Neuronal stem cell (in vitro differentiated cells): ENCODE data around the gene CFAP61.
"Not testable (repeated sequence)": the region's sequence is repeated elsewhere in the genome, so short reads cannot be mapped to it uniquely, and the experiment has no call there.

ENCODE experiments used
- DNase-seq: peaks from one replicate; pipeline ENCODE4 v3.0.0-alpha.2; 2013; ENCODE audit warnings: low spot score
- H2AFZ ChIP-seq: one replicate; pipeline ENCODE4 v1.6.1; 2013; ENCODE audit warnings: mild to moderate bottlenecking, low read length, inconsistent platforms
- H2AK5ac ChIP-seq: 2 replicates; pipeline ENCODE4 v1.6.1; 2013; ENCODE audit warnings: low read depth, mild to moderate bottlenecking, inconsistent platforms, low read length, moderate library complexity, mixed read lengths
- H2BK120ac ChIP-seq: 2 replicates; pipeline ENCODE4 v1.6.1; 2013; ENCODE audit warnings: low read depth, mild to moderate bottlenecking, inconsistent platforms, low read length, moderate library complexity, mixed read lengths
- H2BK12ac ChIP-seq: one replicate; pipeline ENCODE4 v1.6.1; 2013; ENCODE audit warnings: low read length, inconsistent platforms
- H2BK15ac ChIP-seq: 2 replicates; pipeline ENCODE4 v1.6.1; 2013; ENCODE audit warnings: mild to moderate bottlenecking, low read length, inconsistent platforms, mixed read lengths
- H2BK5ac ChIP-seq: one replicate; pipeline ENCODE4 v1.6.1; 2013; ENCODE audit warnings: inconsistent platforms, mild to moderate bottlenecking, low read length, moderate library complexity
- H3K14ac ChIP-seq: one replicate; pipeline ENCODE4 v1.6.1; 2013; ENCODE audit warnings: low read length, inconsistent platforms
- H3K18ac ChIP-seq: 2 replicates; pipeline ENCODE4 v1.6.1; 2013; ENCODE audit warnings: low read length, inconsistent platforms
- H3K23ac ChIP-seq: 2 replicates; pipeline ENCODE4 v1.6.1; 2013; ENCODE audit warnings: low read depth, mild to moderate bottlenecking, mixed read lengths, low read length, inconsistent platforms; ENCODE audit not compliant: poor library complexity
- H3K27ac ChIP-seq: replicated peaks from 3 replicates; pipeline ENCODE4 v1.5.1; 2013; ENCODE audit warnings: low read length, inconsistent platforms
- H3K27me3 ChIP-seq, 3 experiments: 2 replicates each; pipeline ENCODE4 v1.6.1; 2013; ENCODE audit warnings: low read length in 3 of 3, mild to moderate bottlenecking in 2 of 3, inconsistent platforms in 1 of 3, low read depth in 1 of 3, mixed read lengths in 1 of 3, moderate library complexity in 1 of 3; ENCODE audit not compliant: control insufficient read depth in 3 of 3, insufficient read depth in 3 of 3
- H3K36me3 ChIP-seq, 2 donors: replicated peaks in 1 of 2; 2 replicates each; pipeline ENCODE4 v1.6.1; 2013; ENCODE audit warnings: low read length in 2 of 2; ENCODE audit not compliant: control insufficient read depth in 2 of 2, insufficient read depth in 2 of 2
- H3K4ac ChIP-seq: 2 replicates; pipeline ENCODE4 v1.6.1; 2013; ENCODE audit warnings: inconsistent platforms, mild to moderate bottlenecking, low read length, moderate library complexity
- H3K4me1 ChIP-seq, 2 donors: 1 replicate in 1 of 2; 2 replicates in 1 of 2; pipeline ENCODE4 v1.6.1; 2013; ENCODE audit warnings: low read length in 2 of 2, low read depth in 1 of 2; ENCODE audit not compliant: control insufficient read depth in 2 of 2, insufficient read depth in 1 of 2
- H3K4me2 ChIP-seq: one replicate; pipeline ENCODE4 v1.6.1; 2013; ENCODE audit warnings: mild to moderate bottlenecking, low read length, inconsistent platforms; ENCODE audit not compliant: insufficient read depth, poor library complexity, severe bottlenecking
- H3K4me3 ChIP-seq, 2 donors: 2 replicates each; pipeline ENCODE4 v1.5.1; 2013; ENCODE audit warnings: low read length in 2 of 2, mild to moderate bottlenecking in 2 of 2, inconsistent platforms in 1 of 2, moderate library complexity in 1 of 2
- H3K79me1 ChIP-seq: one replicate; pipeline ENCODE4 v1.6.1; 2013; ENCODE audit warnings: low read depth, mild to moderate bottlenecking, inconsistent platforms, low read length, moderate library complexity
- H3K9ac ChIP-seq: one replicate; pipeline ENCODE4 v1.6.1; 2013; ENCODE audit warnings: mild to moderate bottlenecking, low read depth, low read length, inconsistent platforms; ENCODE audit not compliant: poor library complexity
- H3K9me3 ChIP-seq, 2 donors: replicated peaks in 1 of 2; 2 replicates each; pipeline versions ENCODE3 to v1.6.1; 2013; ENCODE audit warnings: low read length in 2 of 2, mild to moderate bottlenecking in 2 of 2, inconsistent platforms in 1 of 2, low read depth in 1 of 2, mixed read lengths in 1 of 2, moderate library complexity in 1 of 2; ENCODE audit not compliant: control insufficient read depth in 2 of 2, insufficient read depth in 1 of 2
- H4K8ac ChIP-seq: one replicate; pipeline ENCODE4 v1.6.1; 2013; ENCODE audit warnings: low read depth, mild to moderate bottlenecking, inconsistent platforms, low read length, moderate library complexity
- H4K91ac ChIP-seq: one replicate; pipeline ENCODE4 v1.6.1; 2013; ENCODE audit warnings: low read length, low read depth, mild to moderate bottlenecking, inconsistent platforms; ENCODE audit not compliant: poor library complexity
- WGBS, 2 donors: extraction: QIAGEN DNeasy Blood & Tissue Kit; methylation state at CpG; one replicate each; pipeline ENCODE4 v1.1.7; 2013; ENCODE audit warnings: missing lambda C conversion rate in 2 of 2, mixed read lengths in 1 of 2; ENCODE audit not compliant: insufficient read length in 2 of 2, insufficient replicate concordance in 1 of 2; ENCODE audit errors: extremely low coverage in 2 of 2; 5-methylcytosine and 5-hydroxymethylcytosine counted together

CFAP61 gene

DNA sequence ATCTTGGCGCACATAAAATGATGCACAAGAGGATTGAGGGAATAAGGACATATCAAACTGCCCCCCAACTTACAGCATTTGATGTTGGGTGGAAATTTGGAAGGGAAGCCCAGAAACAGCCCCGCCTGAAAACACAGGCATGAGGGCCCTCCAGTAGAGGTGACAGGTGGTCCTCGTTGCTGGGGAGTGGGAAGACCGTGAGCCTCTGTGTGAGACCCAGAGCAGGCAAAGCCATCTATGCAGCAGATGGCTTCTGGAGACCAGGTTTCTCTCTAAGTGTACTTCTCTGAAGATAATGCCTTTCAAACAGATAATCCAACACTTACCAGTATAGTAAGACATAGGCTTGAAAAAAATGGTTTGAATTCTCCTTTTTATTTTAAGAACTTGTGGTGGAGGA, 183.3 kb downstream of the CFAP61 start:
- H4K91ac ChIP-seq = no peak overlapping the region
- H2BK120ac ChIP-seq = no peak overlapping the region
- no peak overlapping the region for H4K8ac ChIP-seq
- H3K9me3 ChIP-seq = no peaks in the 10 kb centered on the region
- no peak overlapping the region for H3K27ac ChIP-seq
- H3K9ac ChIP-seq = no peak overlapping the region
- no peak overlapping the region for H2BK5ac ChIP-seq
- no CpG with 5 or more reads among the region's 4 CpGs for WGBS, 2 donors
- no peak overlapping the region for H3K4me3 ChIP-seq
- H2BK12ac ChIP-seq = no peak overlapping the region
- no peak overlapping the region for H3K4ac ChIP-seq
- H3K4me2 ChIP-seq = no peak overlapping the region
- no peak overlapping the region for H2AK5ac ChIP-seq
- peaks cover 0 to 38% (median 0%) of the 10 kb centered on the region in 3 experiments for H3K27me3 ChIP-seq
- H3K14ac ChIP-seq = no peak overlapping the region
- H2BK15ac ChIP-seq = no peak overlapping the region
- peaks cover 0 to 4% of the 10 kb centered on the region in 2 donors for H3K4me1 ChIP-seq
- H3K36me3 ChIP-seq = no peaks in the 10 kb centered on the region
- no peak overlapping the region for H3K23ac ChIP-seq
- H2AFZ ChIP-seq = no peak overlapping the region
- no peak for DNase-seq
- no peak overlapping the region for H3K18ac ChIP-seq
- no peaks in the 10 kb centered on the region for H3K79me1 ChIP-seq

GRCh38 chr20:20237093-20237959, 185.0 kb downstream of the CFAP61 start:
- Histone ChIP-seq H3K4me3 (no peak overlapping the region), H2BK120ac (no peak overlapping the region), H3K18ac (peak overlapping the region; percentile 9), H3K4me1 (peaks cover 0 to 8% of the 10 kb centered on the region in 2 donors), H2BK5ac (no peak overlapping the region), H2BK15ac (no peak overlapping the region), H3K79me1 (no peaks in the 10 kb centered on the region), H3K4me2 (no peak overlapping the region), H2AFZ (peak overlapping the region; percentile 19), H3K9me3 (no peaks in the 10 kb centered on the region), H2BK12ac (no peak overlapping the region), H3K23ac (no peak overlapping the region), H3K27ac (no peak overlapping the region), H3K14ac (no peak overlapping the region), H4K8ac (no peak overlapping the region), H4K91ac (no peak overlapping the region), H2AK5ac (no peak overlapping the region), H3K27me3 (peaks cover 0 to 40% (median 0%) of the 10 kb centered on the region in 3 experiments), H3K36me3 (no peaks in the 10 kb centered on the region), H3K9ac (no peak overlapping the region), H3K4ac (no peak overlapping the region)
- DNase-seq = no peak
- no CpG with 5 or more reads among the region's 11 CpGs for WGBS, 2 donors

DNA sequence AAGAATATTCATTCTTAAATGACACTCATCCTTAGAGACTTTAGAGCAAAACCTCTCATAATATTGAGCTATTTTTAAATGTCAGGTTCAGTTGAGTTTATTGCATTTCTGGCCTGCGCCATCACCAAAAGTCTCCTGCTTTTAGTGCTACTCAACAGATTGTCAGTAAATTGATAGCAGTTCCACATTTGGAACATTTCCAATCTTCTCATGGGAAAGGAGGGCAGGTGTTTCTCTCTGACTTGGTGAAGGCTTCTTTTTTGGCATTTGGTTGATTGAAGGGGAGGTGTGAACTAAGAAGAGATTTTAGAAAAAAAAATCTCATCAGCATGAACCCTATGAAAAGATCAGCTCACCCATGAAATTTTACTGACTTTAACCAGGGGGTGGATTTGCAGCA, 189.6 kb downstream of the CFAP61 start:
- Histone ChIP-seq H2BK15ac (no peak overlapping the region), H3K23ac (no peak overlapping the region), H3K4me1 (peaks cover 0 to 6% of the 10 kb centered on the region in 2 donors), H3K4me2 (no peak overlapping the region), H2AK5ac (no peak overlapping the region), H3K79me1 (no peaks in the 10 kb centered on the region), H3K9ac (no peak overlapping the region), H3K27ac (no peak overlapping the region), H3K9me3 (peaks cover 0 to 3% of the 10 kb centered on the region in 2 donors), H2AFZ (no peak overlapping the region), H3K14ac (no peak overlapping the region), H2BK120ac (no peak overlapping the region), H4K91ac (no peak overlapping the region), H3K4me3 (no peak overlapping the region), H4K8ac (no peak overlapping the region), H3K36me3 (no peaks in the 10 kb centered on the region), H2BK12ac (no peak overlapping the region), H3K4ac (no peak overlapping the region), H3K18ac (no peak overlapping the region), H3K27me3 (peaks cover 0 to 11% (median 2%) of the 10 kb centered on the region in 3 experiments), H2BK5ac (no peak overlapping the region)
- no CpG with 5 or more reads among the region's 1 CpG for WGBS, 2 donors
- DNase-seq = no peak

DNA sequence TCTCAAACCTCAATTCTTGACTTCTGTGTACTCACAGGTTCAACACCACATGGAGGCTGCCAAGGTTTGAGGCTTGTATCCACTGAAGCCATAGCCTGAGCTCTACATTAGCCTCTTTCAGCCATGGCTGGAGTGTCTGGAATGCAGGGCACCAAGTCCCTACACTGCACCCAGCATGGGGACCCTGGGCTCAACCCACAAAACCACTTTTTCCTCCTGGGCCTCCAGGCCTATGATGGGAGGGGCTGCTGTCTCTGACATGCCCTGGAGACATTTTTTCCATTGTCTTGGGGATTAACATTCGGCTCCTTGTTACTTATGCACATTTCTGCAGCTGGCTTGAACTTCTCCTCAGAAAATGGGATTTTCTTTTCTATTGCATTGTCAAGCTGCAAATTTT, 192.1 kb downstream of the CFAP61 start:
- H3K4me2 ChIP-seq, H3K79me1 ChIP-seq, H3K4me3 ChIP-seq, H3K23ac ChIP-seq, H3K36me3 ChIP-seq, H3K18ac ChIP-seq, H3K9me3 ChIP-seq, H4K8ac ChIP-seq, H2AK5ac ChIP-seq, H3K14ac ChIP-seq, H3K4me1 ChIP-seq, H3K9ac ChIP-seq, H2BK120ac ChIP-seq, H3K4ac ChIP-seq, H4K91ac ChIP-seq, DNase-seq, H2AFZ ChIP-seq, H2BK15ac ChIP-seq, H2BK5ac ChIP-seq, H3K27ac ChIP-seq, H2BK12ac ChIP-seq: not testable (repeated sequence)
- no CpG with 5 or more reads among the region's 1 CpG for WGBS, 2 donors
- H3K27me3 ChIP-seq = peaks cover 0 to 12% (median 2%) of the 10 kb centered on the region in 3 experiments
